ENCODE results near the gene SMAD5.

DNA sequence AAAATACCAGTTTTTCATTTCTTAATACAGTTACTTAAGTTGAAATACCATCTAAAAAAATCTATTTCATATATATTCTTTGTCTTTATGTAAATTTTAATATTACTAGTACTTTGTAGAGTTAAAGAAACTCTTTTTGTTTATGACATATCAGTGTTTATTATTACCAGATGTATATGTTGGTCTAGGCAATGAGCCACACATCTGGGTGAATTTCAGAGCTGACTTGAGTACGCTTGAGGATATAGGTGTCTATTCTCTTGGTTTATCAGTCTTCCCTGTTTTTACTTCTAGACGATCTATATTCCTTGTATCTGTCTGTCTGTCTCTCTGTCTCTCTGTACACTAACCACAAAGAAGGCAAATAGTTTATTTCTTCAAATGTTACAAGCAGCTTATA lies 2.9 kb downstream of the SMAD5 start:
- TF ChIP-seq, protein P1, sequence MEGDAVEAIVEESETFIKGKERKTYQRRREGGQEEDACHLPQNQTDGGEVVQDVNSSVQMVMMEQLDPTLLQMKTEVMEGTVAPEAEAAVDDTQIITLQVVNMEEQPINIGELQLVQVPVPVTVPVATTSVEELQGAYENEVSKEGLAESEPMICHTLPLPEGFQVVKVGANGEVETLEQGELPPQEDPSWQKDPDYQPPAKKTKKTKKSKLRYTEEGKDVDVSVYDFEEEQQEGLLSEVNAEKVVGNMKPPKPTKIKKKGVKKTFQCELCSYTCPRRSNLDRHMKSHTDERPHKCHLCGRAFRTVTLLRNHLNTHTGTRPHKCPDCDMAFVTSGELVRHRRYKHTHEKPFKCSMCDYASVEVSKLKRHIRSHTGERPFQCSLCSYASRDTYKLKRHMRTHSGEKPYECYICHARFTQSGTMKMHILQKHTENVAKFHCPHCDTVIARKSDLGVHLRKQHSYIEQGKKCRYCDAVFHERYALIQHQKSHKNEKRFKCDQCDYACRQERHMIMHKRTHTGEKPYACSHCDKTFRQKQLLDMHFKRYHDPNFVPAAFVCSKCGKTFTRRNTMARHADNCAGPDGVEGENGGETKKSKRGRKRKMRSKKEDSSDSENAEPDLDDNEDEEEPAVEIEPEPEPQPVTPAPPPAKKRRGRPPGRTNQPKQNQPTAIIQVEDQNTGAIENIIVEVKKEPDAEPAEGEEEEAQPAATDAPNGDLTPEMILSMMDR (IDR thresholded peaks at IDR 0.05; ENCODE audit: poor library complexity) = no peak
- TF ChIP-seq EZH2 (IDR thresholded peaks at IDR 0.05; ENCODE audit: borderline replicate concordance) = no peak
